Measurements from ENCODE around the gene ESR1.

DNA sequence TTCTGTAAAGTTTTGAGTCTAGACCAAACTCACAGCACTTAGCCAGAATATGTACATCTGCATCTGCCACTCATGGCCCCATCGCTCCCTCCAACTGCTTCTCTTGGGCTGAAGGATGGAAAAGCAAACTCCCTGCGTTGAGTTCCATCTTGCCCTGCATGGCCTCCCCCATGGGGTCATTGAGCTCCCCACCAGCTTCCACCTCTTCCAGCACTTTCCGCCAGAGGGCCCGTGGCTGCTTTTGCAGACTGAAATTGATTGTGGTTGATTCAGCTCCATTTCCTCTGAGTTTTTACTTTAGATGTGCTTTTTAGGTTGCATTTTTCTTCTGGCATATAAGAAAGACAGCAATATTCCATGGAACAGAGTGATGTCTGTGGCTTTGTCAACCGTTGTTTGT, 263.1 kb downstream of the ESR1 start:
- TF ChIP-seq POLR2A (IDR thresholded peaks at IDR 0.05), result no peak
- TF ChIP-seq, protein P1, sequence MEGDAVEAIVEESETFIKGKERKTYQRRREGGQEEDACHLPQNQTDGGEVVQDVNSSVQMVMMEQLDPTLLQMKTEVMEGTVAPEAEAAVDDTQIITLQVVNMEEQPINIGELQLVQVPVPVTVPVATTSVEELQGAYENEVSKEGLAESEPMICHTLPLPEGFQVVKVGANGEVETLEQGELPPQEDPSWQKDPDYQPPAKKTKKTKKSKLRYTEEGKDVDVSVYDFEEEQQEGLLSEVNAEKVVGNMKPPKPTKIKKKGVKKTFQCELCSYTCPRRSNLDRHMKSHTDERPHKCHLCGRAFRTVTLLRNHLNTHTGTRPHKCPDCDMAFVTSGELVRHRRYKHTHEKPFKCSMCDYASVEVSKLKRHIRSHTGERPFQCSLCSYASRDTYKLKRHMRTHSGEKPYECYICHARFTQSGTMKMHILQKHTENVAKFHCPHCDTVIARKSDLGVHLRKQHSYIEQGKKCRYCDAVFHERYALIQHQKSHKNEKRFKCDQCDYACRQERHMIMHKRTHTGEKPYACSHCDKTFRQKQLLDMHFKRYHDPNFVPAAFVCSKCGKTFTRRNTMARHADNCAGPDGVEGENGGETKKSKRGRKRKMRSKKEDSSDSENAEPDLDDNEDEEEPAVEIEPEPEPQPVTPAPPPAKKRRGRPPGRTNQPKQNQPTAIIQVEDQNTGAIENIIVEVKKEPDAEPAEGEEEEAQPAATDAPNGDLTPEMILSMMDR (IDR thresholded peaks at IDR 0.05), result no peak
- TF ChIP-seq POLR2AphosphoS5 (IDR thresholded peaks at IDR 0.05), result no peak

All from breast epithelium (tissue), 3 donors.